ENCODE results near the gene PNMA8A.
"Not testable (repeated sequence)": the region's sequence is repeated elsewhere in the genome, so short reads cannot be mapped to it uniquely, and the experiment has no call there.

PNMA8A gene

GRCh38 chr19:46461537-46461936 lies 9.8 kb downstream of the PNMA8A start:
- DNase-seq = no peak

GRCh38 chr19:46460981-46461380 lies 10.4 kb downstream of the PNMA8A start:
- no peak for DNase-seq

GRCh38 chr19:46460055-46460454 lies 11.3 kb downstream of the PNMA8A start:
- no peak for DNase-seq

DNA sequence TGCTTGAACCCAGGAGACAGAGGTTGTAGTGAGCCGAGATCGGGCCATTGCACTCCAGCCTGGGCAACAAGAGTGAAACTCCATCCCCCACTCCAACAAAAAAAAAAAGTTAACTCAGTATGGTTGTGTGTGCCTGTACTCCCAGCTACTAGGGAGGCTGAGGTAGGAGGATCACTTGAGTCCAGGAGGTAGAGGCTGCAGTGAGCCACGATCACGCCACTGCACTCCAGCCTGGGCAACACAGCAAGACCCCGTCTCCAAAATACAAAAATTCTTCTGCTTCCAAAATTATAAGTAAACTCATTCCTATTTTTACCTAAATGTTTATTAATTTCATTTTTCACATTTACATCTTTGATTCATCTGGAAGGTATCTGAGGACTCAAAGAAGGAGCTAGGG lies 14.4 kb downstream of the PNMA8A start:
- DNase-seq = no peak

- DNase-seq = no peak
These were observed 17.1 kb downstream of the PNMA8A start for GRCh38 chr19:46454244-46454643.

DNA sequence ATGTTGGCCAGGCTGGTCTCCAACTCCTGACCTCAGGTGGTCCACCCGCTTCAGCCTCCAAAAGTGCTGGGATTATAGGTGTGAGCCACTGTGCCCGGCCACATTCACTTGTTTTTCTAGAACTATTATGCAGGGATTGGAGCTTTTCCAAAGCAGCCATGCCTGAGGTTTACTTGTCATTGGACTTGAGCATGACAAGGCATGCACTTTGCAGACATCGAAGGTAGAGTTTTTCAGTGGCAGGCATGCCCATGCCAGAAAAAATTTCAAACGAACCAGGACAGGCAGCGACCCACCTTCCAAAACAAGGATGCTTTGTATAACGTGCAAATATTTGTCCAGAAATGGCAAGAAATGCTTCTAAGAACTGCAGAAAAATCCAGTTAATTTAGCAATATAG lies 17.7 kb downstream of the PNMA8A start:
- no peak for DNase-seq

DNA sequence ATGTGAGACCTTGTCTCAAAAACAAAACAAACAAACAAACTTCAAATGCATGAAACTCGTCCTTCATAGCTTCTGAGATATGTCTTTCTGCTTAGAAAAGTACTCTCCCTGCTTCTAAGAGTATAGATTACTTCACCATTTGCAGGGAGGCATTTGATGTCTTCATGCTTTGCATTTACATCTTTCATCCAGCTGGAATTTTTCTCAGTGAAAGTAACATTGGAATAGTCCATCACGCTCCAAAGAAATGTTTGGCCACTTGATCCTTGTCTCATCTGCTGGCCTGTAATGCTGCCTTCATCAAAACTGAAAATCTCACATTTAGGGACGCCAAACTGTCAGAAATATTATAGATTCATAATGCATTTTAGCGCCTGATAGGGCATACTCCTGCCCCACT lies 19.2 kb downstream of the PNMA8A start:
- no peak for DNase-seq

GRCh38 chr19:46451352-46451751 lies 20.0 kb downstream of the PNMA8A start:
- no peak for DNase-seq

DNA sequence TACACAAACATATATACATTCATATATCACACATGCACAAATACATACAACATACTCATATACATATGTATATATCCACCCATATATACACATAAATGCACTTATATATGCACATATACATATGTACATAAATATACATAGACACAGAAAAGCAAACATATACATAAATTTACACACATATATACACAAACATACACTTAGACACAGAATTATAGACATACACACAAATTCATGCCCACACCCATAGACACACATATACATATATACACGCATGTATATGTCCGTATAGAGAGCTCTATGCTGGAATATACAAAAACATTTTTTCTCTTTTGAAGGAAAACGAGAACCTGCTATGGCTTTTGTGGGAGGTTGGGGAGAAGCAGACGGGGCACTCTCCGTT lies 20.6 kb downstream of the PNMA8A start:
- no peak for DNase-seq

GRCh38 chr19:46449228-46449627 lies 22.1 kb downstream of the PNMA8A start:
- no peak for DNase-seq

DNA sequence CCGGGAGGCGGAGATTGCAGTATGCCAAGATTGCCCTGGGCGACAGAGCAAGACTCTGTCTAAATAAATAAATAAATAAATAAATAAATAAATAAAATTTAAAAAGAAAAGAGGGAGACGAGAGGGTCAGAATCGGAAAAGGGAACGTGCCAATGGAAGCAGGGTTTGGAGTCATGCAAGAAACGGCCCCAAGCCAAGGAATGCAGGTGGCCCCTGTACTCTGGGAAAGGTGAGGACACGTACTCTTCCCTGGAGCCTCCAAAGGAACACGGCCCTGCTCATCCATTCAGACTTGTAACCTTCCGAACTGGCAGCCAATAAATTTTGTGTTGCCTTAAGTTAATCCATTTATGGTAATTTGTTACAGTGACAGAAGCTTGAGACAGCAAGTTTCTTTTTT lies 22.8 kb downstream of the PNMA8A start:
- no peak for DNase-seq

- DNase-seq = no peak
These were observed 23.5 kb downstream of the PNMA8A start for GRCh38 chr19:46447824-46448223.

DNA sequence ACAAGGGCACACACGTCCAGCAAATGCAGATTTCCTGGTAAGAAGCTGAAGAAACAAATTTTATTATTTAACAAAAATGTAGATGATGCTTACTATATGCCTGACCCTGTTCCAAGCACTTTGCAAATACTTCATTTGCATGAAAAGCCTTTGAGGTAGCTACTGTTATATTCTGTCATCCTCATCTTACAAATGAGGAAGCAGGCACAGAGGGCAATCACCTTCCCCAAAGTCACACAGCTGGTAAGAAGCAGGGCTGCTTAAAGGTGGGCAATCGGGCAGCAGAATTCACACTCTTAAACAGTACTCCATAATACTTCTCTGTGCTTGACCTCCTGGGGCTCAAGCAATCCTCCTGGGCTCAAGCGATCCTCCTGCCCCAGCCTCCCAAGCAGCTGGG lies 24.4 kb downstream of the PNMA8A start:
- no peak for DNase-seq

GRCh38 chr19:46446021-46446420 lies 25.3 kb downstream of the PNMA8A start:
- no peak for DNase-seq

DNA sequence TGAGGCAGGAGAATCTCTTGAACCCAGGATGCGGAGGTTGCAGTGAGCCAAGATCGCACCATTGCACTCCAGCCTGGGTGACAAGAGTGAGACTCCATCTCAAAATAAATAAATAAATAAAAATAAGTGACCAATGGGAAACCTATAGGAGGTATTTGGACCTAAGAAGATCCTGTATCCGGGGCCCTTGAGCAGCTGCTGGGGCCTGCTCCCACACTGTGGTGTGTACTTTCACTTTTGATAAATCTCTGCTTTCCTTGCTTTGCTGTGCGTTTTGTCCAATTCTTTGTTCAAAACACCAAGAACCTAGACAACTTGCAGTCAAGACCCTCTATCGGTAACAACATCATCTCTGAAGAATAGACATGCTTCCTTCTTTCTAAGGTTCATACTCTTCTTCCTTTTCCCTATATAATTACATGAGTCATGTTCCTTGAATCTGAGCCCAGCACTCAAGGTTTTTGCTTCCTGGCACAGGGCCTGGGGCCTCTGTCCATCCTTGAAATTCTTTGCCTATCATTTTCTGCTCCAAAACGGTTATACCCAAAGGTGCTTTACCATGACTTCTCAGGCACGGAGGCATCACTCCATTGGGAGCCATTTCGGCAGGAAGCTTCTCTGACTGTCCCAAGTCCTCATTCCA lies 28.4 kb downstream of the PNMA8A start:
- DNase-seq = no peak

DNA sequence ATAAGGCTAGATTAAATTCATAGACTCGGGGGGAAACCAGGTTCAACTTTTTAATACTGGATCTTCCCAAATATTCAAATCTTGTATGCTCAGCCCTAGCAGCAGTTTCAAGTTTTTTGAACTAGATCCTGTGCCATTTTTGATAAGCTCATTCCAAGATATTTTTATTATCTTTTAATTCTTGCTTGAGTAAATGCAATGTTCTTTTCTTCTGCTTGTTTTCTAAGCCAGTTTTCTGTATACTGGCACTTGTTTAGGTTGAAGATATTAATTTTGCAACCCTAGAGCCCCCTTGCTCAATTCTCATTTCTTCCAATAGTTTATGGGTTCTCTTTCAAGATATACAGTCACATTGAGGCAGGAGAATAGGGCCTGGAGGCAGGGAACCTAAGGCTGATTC lies 29.5 kb downstream of the PNMA8A start:
- DNase-seq = no peak

- DNase-seq = not testable (repeated sequence)
These were observed 35.7 kb downstream of the PNMA8A start for GRCh38 chr19:46435689-46436088.

DNA sequence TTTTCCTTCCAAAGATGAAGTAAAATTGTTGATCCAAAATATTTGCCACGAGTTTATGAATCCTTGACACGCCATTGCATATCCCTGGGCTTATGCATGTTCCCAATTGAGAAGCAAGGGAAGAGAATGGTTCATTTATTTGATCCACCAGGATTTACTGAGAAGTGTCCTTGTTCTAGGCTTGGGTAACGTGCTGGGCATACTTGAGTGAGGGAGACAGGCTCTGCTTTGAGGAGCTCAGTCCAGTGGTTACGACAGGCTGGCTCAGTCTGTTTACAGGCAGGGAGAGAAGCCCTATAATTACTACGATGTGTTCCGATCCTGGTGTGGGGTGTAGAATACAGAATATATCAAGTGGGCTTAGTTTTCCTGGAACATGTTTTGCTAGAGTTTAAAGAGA lies 36.4 kb downstream of the PNMA8A start:
- DNase-seq = no peak

DNA sequence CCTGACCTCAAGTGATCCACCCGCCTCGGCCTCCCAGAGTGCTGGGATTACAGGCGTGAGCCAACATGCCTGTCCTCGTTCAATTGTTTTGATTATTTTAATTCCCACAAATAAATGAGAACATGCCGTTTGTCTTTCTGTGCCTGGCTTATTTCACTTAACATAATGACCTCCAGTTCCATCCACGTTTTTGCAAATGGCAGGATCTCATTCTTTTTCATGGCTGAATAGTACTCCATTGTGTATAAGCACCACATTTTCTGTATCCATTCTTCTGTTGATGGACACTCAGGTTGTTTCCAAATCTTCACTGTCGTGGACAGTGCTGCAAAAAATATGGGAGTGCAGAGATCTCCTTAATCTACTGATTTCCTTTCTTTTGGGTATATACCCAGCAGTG lies 37.9 kb downstream of the PNMA8A start:
- not testable (repeated sequence) for DNase-seq

- no peak for DNase-seq
These were observed 39.5 kb downstream of the PNMA8A start for GRCh38 chr19:46431824-46432223.

- no peak for DNase-seq
These were observed 41.4 kb downstream of the PNMA8A start for GRCh38 chr19:46429999-46430398.

DNA sequence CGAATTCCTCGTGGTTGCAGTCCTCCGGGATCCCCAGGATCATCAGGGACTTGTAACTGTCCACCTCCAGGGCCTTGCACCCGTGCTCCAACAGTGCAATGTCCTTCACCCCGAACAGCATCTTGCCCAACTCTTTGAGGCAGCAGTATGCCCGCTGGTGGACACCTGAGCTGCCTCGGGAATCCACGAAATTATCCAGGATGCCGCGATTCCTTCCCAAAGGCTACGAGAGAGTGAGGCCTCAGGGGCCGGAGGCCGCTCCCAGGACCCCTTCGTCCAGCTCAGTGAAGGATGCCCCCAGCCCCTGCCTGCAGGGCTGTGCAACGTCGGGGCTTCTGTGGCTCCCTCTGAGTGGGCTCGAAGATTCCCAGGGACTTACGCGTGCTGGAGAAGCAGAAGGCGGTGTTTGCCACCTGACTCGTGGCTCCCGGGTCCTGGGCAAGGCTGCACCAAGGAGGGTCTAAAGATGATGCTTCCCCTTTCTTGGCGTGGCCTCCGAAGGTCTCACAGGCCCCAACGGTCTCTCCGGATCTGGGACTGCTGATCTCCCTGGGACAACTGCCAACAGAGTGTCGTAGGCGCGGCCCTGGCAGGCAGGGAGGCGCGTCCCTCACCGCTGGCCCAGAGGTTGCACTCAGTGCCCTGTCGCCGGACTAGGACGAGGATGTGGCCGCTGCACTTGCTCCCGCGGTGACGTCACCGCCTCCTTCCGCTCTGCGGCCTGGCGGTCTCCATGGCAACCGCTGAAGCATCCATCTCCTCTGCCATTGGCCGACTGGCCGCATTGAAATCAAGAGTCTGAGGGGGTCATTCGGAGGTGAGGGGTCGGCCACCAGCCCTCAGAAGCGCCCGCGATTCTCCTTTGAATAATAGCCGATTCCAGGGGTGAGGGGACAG lies 42.9 kb downstream of the PNMA8A start, which contains the start of gene PNMA8C:
Gene PNMA8C (minus strand): TSS at position 698 of the 897 bp plus-strand sequence. CDS start 577 bp downstream, at position 121.
- peak; percentile 72 for DNase-seq

GRCh38 chr19:46427518-46428045 lies 43.8 kb downstream of the PNMA8A start:
- no peak for DNase-seq

All from NCI-H510A (cell line).